Left kidney (tissue), 2 donors: ENCODE measurements around the gene TTC31. TPM values are rescaled to one million over a fixed set of nuclear protein-coding genes. Genes with fewer than 3 reads are reported as not detected.

Experiments
- DNase-seq: peaks from one replicate; pipeline ENCODE4 v3.0.0-alpha.2; 2013
- polyA plus RNA-seq: library from polyadenylated mRNA; unstranded; fragments of 120-200 nt; gene quantifications from one replicate; pipeline ENCODE4 v1.2.1, GENCODE V29; 2013; ENCODE audit not compliant: insufficient read length

Gene TTC31
- polyA plus RNA-seq, 1 donor: 31.5 TPM

- DNase-seq: no peak
Observed at GRCh38 chr2:74524005-74524404, 41.1 kb downstream of the TTC31 start.

DNA sequence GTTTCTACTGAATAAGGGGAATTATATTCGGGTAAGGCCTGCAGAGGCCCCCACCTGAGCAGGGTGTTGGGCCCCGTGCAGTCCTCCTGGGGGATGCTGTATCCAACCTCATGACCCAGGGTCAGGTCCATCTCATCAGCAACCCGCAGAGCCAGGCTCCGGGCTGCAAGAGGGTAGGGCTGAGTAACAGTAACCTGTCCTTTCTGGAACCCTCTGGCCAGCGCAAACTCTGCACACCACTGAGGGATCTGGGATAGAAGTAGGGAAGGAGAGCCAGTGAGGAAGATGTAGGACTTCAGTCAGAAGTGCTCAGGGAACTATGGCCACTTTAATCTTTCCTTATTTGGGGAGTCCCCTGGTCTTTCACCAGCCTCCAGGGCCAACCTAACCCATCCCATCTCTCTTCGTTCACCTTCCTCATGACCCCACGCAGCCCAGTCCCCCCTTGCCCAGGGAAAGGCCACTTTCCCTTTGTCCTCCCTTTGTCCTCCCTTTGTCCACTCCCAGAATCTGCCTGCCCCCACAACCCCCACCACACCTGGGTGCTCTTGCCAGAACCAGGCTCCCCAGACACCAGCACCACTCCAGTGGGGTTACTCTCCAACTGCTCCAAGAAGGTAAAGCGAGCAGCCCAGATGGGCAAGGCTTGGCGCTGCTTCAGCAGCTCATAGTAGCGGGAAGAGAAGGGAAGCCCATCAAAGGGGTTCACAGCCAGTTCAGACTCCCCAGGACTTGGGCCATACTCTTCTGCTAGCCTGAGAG is 42.3 kb downstream of the TTC31 start:
- no peak for DNase-seq

DNA sequence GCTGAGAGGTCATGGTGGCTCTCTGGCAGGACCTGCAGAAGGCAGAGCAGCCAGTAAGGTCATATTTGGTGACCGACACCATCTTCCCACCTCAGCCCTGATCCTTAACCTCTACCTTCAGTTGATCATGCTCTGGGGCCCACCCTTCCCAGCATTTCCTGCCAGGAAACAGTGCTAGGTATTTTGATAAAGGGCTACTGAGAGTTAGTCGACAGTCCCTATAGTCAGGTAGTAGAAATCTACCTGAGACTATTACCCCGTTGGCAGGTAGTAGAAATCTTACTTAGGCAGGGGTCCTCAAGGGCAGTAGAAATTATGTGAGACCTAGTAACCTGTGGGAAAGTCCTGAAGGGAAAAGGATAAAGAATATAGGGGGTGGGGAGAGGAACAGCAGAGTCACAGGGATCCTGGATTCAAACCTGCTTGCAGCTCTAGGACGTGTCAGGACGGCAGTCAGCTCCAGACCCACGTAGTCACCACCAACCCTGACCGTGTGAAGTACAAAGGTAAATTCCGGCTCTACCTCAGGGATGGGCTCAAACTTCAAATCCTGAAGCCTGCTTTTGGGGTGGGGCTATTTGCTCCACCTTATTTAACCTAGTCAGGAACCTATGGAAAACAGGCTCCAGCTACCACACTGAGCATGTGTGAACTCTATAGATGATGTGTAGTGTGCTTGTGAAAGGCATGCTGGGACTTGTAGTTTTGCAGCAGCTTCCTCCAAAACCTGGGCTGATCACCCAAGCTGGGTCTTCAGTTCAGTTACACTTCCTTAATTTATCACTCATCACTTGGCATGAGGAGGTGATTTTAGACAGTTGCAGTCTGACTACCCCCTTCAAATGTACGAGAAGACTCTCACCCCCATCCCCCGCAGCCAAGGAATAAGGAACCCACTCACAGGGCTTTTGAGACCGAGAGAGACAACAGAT is 43.1 kb downstream of the TTC31 start, which contains the start of gene DQX1:
Gene DQX1, minus strand, starts transcription at position 515 of the 932 bp plus-strand sequence. Its CDS starts 502 bp downstream, at position 13.
- no peak for DNase-seq

DNA sequence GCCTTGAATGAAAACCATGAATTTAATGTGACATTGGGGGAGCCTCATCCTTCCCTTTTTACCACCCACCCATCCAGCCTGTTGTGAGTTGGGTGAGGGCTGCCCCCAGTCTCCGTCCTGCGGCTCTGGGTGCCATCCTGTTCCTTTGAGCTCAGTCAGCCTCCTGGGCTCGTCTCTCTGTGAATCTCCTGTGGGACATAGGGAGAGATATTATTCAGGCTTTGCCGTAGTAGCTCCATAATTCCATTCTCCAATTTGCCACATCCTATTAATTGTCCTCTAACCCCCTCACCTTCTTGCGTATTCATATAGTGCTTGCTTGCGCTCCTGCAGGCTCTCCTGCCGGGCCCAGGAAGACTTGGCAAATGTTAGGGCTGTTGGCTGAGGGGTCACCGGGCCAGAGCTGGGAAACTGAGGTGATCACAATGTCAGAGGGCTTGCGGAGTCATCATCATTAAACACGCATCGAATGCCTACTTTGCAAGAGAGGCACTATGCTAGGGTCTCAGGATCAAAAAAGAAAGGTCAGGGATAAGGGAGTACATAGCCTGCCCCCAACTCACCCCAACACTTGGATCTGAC is 43.9 kb downstream of the TTC31 start:
- no peak for DNase-seq

DNA sequence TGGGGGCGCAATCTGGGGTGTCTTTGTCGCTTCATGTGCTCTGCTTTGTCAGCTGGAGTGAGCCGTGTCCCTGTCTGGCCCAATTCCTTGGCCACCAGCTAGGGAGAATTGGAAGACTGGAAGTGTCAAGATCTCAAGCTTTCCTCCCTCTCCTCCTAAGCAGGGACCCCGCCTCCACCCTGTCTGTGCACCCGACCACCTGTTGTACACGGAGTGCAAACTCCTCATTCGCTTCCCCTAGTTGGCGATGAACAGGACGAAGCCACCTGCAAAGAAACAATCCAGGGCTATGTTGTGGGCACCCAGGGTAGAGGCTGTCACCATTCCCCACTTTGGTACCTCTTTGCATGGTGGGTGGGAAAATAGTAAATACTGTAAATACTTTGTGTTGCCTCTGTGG is 44.9 kb downstream of the TTC31 start:
- no peak for DNase-seq

- DNase-seq: no peak
Observed at GRCh38 chr2:74528600-74529356, 45.9 kb downstream of the TTC31 start.

- peak; percentile 98 for DNase-seq
Observed at GRCh38 chr2:74529357-74530238, 46.7 kb downstream of the TTC31 start, which contains the start of the genes AUP1 and HTRA2. Gene AUP1, minus strand, starts transcription at chr2:74529706. Its CDS starts 77 bp downstream, at chr2:74529629. Gene HTRA2, plus strand, starts transcription at chr2:74529933. Its CDS starts 74 bp downstream, at chr2:74530007.

GRCh38 chr2:74530239-74531187 is 47.6 kb downstream of the TTC31 start:
- no peak for DNase-seq

- DNase-seq: no peak
Observed at GRCh38 chr2:74531666-74532065, 48.8 kb downstream of the TTC31 start.

- no peak for DNase-seq
Observed at GRCh38 chr2:74532222-74532621, 49.3 kb downstream of the TTC31 start.

DNA sequence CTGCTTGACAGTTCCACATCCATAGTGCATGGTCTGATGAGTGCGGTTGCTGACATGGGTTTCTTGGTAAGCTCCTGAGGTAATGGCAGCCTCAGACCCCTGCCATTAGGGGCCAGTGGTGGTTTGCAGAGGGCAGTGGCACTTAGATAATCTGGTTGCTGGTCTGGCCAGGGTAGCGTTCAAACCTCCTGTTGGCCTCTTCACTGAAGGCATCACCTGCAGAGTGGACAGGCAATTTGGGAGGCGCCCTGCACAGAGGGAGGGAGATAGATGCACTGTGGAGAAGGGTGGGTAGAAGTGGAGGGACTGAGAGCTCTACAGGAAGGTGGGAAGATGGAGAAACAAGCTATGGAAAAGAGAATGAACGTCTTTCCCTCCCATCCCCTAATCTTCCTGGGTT is 50.6 kb downstream of the TTC31 start:
- no peak for DNase-seq

DNA sequence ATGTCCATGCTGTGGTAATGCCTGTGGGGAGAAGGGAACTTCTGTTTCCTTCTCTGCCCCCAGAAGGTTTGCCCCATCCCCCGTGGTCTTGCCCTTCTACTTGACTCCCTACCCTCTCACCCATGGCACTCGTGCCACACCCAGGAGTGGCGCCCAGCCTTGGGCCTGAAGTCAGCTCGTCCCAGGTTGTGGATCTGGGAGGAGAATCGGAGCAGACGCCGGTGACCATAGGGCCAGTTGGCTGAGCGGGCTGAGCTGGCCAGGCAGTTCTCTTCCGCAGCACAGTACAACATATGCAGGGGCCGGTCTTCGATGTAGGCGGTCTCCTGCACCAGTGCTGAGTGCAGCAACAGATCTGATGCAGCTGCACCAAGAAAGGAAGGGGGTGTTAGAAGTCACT is 51.5 kb downstream of the TTC31 start:
- no peak for DNase-seq

GRCh38 chr2:74535440-74535965 is 52.6 kb downstream of the TTC31 start:
- no peak for DNase-seq

- no peak for DNase-seq
Observed at GRCh38 chr2:74536166-74536950, 53.5 kb downstream of the TTC31 start.

DNA sequence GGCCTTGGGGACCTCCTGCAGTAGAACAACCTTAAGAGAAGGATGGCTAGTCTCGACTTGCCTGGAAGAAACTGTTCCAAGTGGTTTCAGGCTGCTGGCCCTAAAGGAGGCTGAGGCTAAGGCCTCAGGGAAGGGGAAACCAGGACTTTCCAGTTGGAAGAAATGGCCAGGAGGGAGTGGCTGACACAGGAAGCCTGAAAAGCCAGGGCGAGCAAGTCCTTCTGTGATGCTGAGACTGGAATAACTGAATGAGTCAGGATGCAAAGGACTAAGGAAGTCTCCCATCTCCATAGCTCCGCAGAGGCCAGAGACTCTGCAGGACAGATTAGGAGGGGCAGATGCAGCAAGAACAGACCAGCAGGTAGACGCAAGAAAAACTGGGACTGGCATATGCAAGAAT is 54.3 kb downstream of the TTC31 start:
- DNase-seq: no peak

GRCh38 chr2:74538881-74539339 is 56.0 kb downstream of the TTC31 start:
- no peak for DNase-seq

GRCh38 chr2:74540291-74540690 is 57.4 kb downstream of the TTC31 start:
- no peak for DNase-seq

DNA sequence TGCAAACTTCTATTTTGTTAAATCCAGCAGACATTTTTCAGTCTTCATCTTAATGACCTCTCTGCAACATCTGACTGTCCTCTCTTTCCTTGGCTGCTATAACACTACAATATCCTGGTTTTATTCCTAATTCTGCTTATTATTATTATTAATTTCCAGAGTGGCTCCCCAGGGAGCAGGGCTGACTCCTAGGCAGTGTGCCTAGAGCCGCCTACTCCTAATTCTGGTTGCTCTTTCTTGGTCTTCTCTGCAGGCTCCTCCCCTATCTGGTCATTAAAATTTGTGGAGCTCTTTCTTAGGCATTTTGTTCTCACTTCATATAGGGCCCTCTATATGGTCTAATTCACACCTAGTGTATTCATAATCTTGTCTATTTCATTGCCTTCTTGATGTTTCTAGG is 60.1 kb downstream of the TTC31 start:
- no peak for DNase-seq
